SK-N-SH treated with all-trans-retinoic acid at 6 μM for 48 hours (cell line): ENCODE results near the gene CCSER1.

Experiments used
- ARNTL ChIP-seq: fragments of 450-650 bp; formaldehyde crosslinking; IDR thresholded peaks from 2 replicates; pipeline ENCODE4 v1.5.0; 2020; ENCODE audit warnings: low read depth, mild to moderate bottlenecking, moderate library complexity, borderline replicate concordance
- BACH2 ChIP-seq: fragments of 250-450 bp; sonication (Bioruptor Pico); IDR thresholded peaks from 2 replicates; pipeline ENCODE4 v1.9.0; 2021; ENCODE audit warnings: mild to moderate bottlenecking, borderline replicate concordance
- PATZ1 ChIP-seq: fragments of 250-450 bp; sonication (Bioruptor Pico); IDR thresholded peaks from 2 replicates; pipeline ENCODE4 v1.8.0; 2020; ENCODE audit warnings: mild to moderate bottlenecking, moderate library complexity, borderline replicate concordance
- PPARA ChIP-seq: fragments of 250-450 bp; sonication (Bioruptor Pico); IDR thresholded peaks from 2 replicates; pipeline ENCODE4 v1.5.0; 2020; ENCODE audit warnings: mild to moderate bottlenecking, borderline replicate concordance
- SNAI2 ChIP-seq: fragments of 250-450 bp; sonication (Bioruptor Pico); IDR thresholded peaks from 2 replicates; pipeline ENCODE4 v1.5.0; 2020; ENCODE audit warnings: mild to moderate bottlenecking, moderate library complexity
- TCF4 ChIP-seq: fragments of 250-450 bp; sonication (Bioruptor Pico); IDR thresholded peaks from 2 replicates; pipeline ENCODE4 v1.8.0; 2021; ENCODE audit warnings: mild to moderate bottlenecking, moderate library complexity, borderline replicate concordance
- ZNF70 ChIP-seq: fragments of 450-650 bp; formaldehyde crosslinking; IDR thresholded peaks from 2 replicates; pipeline ENCODE4 v1.5.0; 2020; ENCODE audit warnings: mild to moderate bottlenecking, moderate library complexity
- ZNF8 ChIP-seq: fragments of 450-650 bp; formaldehyde crosslinking; IDR thresholded peaks from 2 replicates; pipeline ENCODE4 v1.5.0; 2020; ENCODE audit warnings: mild to moderate bottlenecking, moderate library complexity

GRCh38 chr4:91448668-91449330 is 1321.6 kb downstream of the CCSER1 start:
- TF ChIP-seq PATZ1 (CRISPR knock-in tag), result peak; percentile 83; the same call in 1 of the 2 replicates
- no peak for TF ChIP-seq SNAI2 (CRISPR knock-in tag)
- no peak for TF ChIP-seq TCF4
- TF ChIP-seq ZNF8 (CRISPR knock-in tag), result no peak
- no peak for TF ChIP-seq ZNF70
- TF ChIP-seq BACH2 (CRISPR knock-in tag), result no peak
- no peak for TF ChIP-seq ARNTL (CRISPR knock-in tag)
- TF ChIP-seq PPARA, result no peak
